GM18870 (cell line): Measurements from ENCODE around the gene WTAP.

Experiments
- ATAC-seq: cut with Tn5 transposase; IDR thresholded peaks from one replicate; pipeline ENCODE4 v1.9.1; 2021; ENCODE audit warnings: moderate library complexity; ENCODE audit not compliant: unreplicated experiment

WTAP gene

DNA sequence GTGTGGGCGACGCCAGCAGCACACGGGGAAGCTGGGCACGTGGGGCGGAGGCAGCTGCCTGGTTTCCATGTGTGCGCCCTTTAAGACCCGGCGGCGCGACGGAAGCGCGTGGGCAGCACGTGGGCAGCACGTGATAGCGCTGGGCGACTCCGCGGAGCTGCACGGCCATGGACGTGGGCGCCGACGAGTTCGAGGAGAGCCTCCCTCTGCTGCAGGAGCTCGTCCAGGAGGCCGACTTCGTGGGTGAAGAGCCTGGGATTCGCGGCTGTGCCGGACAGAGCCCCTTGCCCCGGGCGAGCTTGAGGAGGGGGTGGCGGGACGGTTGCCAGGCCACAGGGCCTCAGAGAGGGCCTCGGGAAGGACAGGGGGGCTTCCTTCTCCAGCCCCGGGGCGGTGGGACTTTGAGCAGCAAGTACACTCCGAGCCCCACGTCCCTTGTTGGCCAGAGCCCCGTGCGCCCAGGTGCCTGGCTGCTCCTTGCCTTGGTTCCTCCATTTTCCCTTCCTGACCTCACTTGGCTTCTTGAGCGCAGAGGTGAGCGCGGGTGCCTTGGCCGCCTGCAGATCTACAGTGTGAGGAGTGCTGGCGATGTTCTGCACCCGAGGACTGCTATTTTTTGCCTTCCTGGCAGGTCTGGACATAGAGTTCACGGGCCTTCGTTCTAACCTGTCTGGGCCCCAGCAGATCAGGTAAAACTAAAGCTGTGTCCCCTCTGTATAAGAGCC, 73.0 kb downstream of the WTAP start, which contains the start of gene PNLDC1:
TSS of gene PNLDC1 (plus strand) at position 136 of the 725 bp plus-strand sequence. CDS start at position 168, 32 bp downstream.
- ATAC-seq: no peak

DNA sequence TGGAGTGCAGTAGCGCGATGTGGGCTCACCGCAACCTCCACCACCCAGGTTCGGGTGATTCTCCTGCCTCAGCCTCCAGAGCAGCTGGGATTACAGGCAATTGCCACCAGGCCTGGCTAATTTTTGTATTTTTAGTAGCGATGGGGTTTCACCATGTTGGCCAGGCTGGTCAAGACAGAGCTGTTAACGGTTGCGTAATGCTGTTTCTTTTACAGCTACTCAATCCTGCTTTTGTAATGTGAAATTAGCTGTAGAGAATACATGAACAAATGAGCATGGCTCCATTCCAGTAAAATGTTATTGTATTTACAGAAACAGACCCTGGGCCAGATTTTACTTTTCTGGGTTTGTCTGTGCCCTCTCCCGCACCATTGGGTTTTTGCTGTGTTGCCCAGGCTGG, 74.6 kb downstream of the WTAP start:
- no peak for ATAC-seq

DNA sequence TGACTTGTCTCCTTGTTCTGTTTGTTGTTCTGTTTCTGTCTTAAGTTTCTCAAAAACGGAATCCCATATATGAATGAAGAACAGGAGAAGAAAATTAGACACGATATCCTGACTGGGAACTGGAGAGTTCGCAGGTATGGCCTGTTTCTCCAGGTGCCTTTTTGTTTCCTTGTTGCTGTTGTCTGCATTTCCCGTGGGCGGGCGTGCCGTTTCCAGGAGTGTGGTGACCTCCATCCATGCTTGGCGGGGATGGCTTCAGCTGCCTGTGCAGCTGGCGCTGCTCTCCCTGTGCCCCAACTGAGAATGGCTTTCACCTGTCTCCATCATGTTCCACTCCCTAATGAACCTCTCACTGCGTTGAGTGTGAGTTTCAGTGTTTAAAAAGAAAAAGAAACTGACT, 77.2 kb downstream of the WTAP start:
- no peak for ATAC-seq

DNA sequence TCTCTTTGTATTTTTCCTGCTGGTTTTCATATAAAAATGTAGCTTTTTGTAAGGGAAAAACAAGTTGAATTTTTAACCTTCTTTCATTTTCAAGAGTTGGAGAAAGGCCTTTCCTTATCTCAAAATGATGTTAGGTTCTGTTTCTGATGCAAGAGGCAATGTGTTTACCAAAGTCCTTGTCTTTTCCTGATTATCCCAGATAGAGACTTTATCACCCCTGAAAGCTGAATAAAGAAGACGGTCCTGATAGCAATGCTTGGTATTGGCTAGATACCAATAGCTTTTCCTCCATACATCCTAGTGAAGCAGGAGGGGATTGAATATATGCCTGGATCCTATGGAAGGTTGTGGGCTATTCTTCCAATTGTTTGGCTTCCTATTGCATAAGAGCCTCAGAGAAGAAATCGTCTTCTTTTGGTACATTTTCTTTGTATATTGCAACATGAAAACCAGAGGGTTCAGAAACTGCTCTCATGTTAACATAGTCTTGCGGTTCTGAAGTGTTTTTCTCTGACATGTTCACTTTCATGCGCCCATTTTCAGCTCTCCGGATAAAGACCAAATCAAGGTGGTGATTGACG, 78.2 kb downstream of the WTAP start:
- no peak for ATAC-seq
